Osteoblast (primary cell): ENCODE measurements around the gene CHST11. TPM values are rescaled to one million over a fixed set of nuclear protein-coding genes. Genes with fewer than 3 reads are reported as not detected.

Experiments
- DNase-seq: peaks from one replicate; pipeline ENCODE4 v3.0.0; 2011; ENCODE audit warnings: low spot score, mixed read lengths; ENCODE audit not compliant: insufficient read length; ENCODE audit errors: missing footprints
- H2AFZ ChIP-seq: 2 replicates; pipeline ENCODE4 v1.6.0; 2011; ENCODE audit warnings: mild to moderate bottlenecking, low read length
- H3K27ac ChIP-seq: 2 replicates; pipeline ENCODE4 v1.5.1; 2011; ENCODE audit warnings: mild to moderate bottlenecking, low read depth, low read length, moderate library complexity
- H3K27me3 ChIP-seq: 2 replicates; pipeline ENCODE4 v1.6.0; 2012; ENCODE audit warnings: mild to moderate bottlenecking, control low read depth, inconsistent platforms, low read length, moderate library complexity; ENCODE audit not compliant: insufficient read depth
- H3K36me3 ChIP-seq: 2 replicates; pipeline ENCODE4 v1.5.1; 2011; ENCODE audit warnings: mild to moderate bottlenecking, low read length, control low read depth, moderate library complexity; ENCODE audit not compliant: insufficient read depth
- H3K4me1 ChIP-seq: 2 replicates; pipeline ENCODE4 v1.5.1; 2011; ENCODE audit warnings: mild to moderate bottlenecking, low read length, control low read depth, moderate library complexity; ENCODE audit not compliant: insufficient read depth
- H3K4me2 ChIP-seq: 2 replicates; pipeline ENCODE4 v1.6.0; 2011; ENCODE audit warnings: mild to moderate bottlenecking, low read length; ENCODE audit not compliant: insufficient read depth
- H3K4me3 ChIP-seq: fragments of 200-600 bp; sonication (generic); 3 replicates; pipeline ENCODE4 v1.5.1; 2012; ENCODE audit warnings: mild to moderate bottlenecking, low read length, inconsistent platforms; ENCODE audit not compliant: insufficient read depth
- H3K79me2 ChIP-seq: 2 replicates; pipeline ENCODE4 v1.6.0; 2012; ENCODE audit warnings: mild to moderate bottlenecking, low read length, control low read depth, inconsistent platforms; ENCODE audit not compliant: insufficient read depth
- H3K9me3 ChIP-seq: 2 replicates; pipeline ENCODE4 v1.5.1; 2011; ENCODE audit warnings: low read depth, low read length, control low read depth
- H4K20me1 ChIP-seq: 2 replicates; pipeline ENCODE4 v1.6.0; 2012; ENCODE audit warnings: mild to moderate bottlenecking, low read length, control low read depth; ENCODE audit not compliant: insufficient read depth
- total RNA-seq: library from RNA; depleted of rRNA; stranded (reverse); fragments of >200 nt; gene quantifications from 2 replicates; pipeline ENCODE4 v1.2.3, GENCODE V29; 2012
- TF ChIP-seq, protein P1 (sequence below): IDR thresholded peaks from 2 replicates; pipeline ENCODE4 v1.5.1; 2011; ENCODE audit warnings: mild to moderate bottlenecking, low read depth, low read length, moderate library complexity; ENCODE audit errors: extremely low read depth

CHST11 gene
- total RNA-seq, 1 donor, result 24.6 TPM

DNA sequence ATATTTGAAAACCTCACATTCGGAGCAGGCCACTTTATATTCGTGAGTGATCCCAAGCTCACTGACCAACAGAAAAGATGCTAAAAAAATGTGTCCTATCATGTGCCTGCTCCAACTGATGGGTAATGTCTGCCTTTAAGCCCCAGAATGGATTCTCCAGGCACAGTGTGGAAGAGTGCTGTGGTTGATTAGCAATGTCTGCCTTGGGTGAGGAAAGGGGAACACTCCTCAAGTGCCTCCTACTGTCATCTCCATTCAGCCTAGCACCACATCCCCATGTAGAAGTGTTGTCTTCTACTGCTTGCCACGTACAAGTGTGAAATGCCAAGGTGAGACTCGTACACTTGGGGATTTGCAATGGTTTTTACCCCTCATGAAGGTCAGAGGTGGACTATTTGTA lies 302.0 kb downstream of the CHST11 start:
- Histone ChIP-seq H4K20me1 (peaks cover 23% of the 10 kb centered on the region), H3K4me1 (no peaks in the 10 kb centered on the region), H3K27me3 (no peaks in the 10 kb centered on the region), H3K9me3 (no peaks in the 10 kb centered on the region), H2AFZ (no peak overlapping the region), H3K4me2 (no peak overlapping the region), H3K27ac (no peak overlapping the region), H3K4me3 (no peak overlapping the region), H3K36me3 (peaks cover 10% of the 10 kb centered on the region), H3K79me2 (peaks cover 7% of the 10 kb centered on the region)
- DNase-seq, result no peak
- TF ChIP-seq, protein P1, sequence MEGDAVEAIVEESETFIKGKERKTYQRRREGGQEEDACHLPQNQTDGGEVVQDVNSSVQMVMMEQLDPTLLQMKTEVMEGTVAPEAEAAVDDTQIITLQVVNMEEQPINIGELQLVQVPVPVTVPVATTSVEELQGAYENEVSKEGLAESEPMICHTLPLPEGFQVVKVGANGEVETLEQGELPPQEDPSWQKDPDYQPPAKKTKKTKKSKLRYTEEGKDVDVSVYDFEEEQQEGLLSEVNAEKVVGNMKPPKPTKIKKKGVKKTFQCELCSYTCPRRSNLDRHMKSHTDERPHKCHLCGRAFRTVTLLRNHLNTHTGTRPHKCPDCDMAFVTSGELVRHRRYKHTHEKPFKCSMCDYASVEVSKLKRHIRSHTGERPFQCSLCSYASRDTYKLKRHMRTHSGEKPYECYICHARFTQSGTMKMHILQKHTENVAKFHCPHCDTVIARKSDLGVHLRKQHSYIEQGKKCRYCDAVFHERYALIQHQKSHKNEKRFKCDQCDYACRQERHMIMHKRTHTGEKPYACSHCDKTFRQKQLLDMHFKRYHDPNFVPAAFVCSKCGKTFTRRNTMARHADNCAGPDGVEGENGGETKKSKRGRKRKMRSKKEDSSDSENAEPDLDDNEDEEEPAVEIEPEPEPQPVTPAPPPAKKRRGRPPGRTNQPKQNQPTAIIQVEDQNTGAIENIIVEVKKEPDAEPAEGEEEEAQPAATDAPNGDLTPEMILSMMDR, result no peak

DNA sequence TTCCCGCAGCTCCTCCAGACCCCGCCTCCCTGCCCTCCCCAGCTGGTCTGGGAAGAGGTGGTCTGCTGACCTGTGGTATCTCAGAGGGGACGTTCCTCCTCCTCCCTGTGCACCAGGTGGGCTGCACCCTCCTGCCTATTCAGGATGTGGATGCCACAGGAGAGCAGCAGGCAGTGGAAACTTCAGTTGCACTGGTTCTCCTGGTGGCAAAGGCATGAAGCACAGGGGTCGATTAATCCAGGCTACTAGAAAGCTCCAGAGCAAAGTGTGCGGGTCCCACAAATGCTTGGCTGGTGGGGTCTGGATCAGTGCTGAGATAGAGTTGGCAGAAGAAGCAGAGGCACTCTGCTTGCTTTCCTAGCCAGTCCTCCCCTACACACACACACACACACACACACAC lies 304.3 kb downstream of the CHST11 start:
- no peaks in the 10 kb centered on the region for H3K27me3 ChIP-seq
- H3K4me3 ChIP-seq, result no peak overlapping the region
- TF ChIP-seq, protein P1, result peak; percentile 12
- no peaks in the 10 kb centered on the region for H3K4me1 ChIP-seq
- H3K79me2 ChIP-seq, result no peaks in the 10 kb centered on the region
- H3K27ac ChIP-seq, result no peak overlapping the region
- peaks cover 10% of the 10 kb centered on the region for H3K36me3 ChIP-seq
- no peak overlapping the region for H2AFZ ChIP-seq
- no peak for DNase-seq
- H3K4me2 ChIP-seq, result no peak overlapping the region
- H3K9me3 ChIP-seq, result no peaks in the 10 kb centered on the region
- H4K20me1 ChIP-seq, result peaks cover 11% of the 10 kb centered on the region

DNA sequence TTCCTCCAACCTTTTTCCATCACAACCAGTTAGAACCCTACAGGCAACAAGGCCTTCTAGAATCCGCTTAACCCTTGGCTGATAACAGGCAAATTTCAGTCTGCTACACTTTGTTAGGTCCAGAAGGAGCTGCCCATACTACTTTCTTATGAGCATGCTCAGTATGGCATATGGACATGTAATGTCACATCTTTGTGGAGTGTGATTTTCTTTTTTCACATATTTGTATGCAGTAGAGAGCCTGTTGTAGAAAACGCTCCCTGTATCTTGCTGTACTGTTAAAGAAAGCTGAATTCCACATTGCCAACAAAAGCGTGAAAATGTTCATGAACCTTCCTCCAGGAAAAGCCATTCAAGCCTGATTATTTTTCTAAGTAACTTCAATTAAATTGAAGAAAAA lies 304.9 kb downstream of the CHST11 start:
- no peak overlapping the region for H3K4me3 ChIP-seq
- TF ChIP-seq, protein P1, result no peak
- H3K9me3 ChIP-seq, result no peaks in the 10 kb centered on the region
- no peak for DNase-seq
- H4K20me1 ChIP-seq, result peaks cover 6% of the 10 kb centered on the region
- H3K4me1 ChIP-seq, result no peaks in the 10 kb centered on the region
- H3K27ac ChIP-seq, result no peak overlapping the region
- H3K4me2 ChIP-seq, result no peak overlapping the region
- no peak overlapping the region for H2AFZ ChIP-seq
- H3K36me3 ChIP-seq, result peaks cover 10% of the 10 kb centered on the region
- no peaks in the 10 kb centered on the region for H3K27me3 ChIP-seq
- no peaks in the 10 kb centered on the region for H3K79me2 ChIP-seq

DNA sequence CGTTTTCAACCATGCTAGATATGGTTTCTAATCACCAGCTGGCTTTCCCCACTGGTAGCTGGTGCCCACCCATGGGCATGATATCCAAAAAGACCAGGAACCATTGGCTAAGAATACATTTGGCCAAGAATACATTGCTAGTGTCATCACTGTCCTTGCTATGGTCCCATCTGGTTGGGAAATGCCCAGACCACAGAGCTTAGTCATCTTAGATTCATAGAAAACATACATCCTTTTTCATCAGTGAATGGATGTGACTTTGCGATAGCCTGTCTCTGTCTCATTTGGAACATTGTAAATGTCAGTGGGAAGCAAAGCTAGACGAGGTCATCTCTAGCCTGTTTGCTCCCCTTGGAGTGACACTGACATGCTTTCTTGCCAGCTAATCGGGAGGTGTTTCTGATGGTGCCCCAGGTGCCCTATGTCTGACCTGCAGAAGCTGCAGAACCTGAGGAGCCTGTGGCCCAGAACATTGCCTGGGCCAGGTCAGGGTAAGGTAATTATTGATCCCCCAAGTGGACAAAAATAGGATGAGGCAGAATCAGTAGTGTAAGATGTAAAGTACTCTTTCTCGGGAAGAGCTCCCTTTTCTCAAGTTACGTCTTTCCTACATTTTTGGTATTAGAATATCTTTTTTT lies 306.5 kb downstream of the CHST11 start:
- Histone ChIP-seq H2AFZ (no peak overlapping the region), H3K79me2 (no peaks in the 10 kb centered on the region), H3K4me1 (no peaks in the 10 kb centered on the region), H3K27me3 (no peaks in the 10 kb centered on the region), H3K4me3 (no peak overlapping the region), H3K4me2 (no peak overlapping the region), H3K9me3 (no peaks in the 10 kb centered on the region), H3K27ac (no peak overlapping the region), H3K36me3 (no peaks in the 10 kb centered on the region), H4K20me1 (peaks cover 6% of the 10 kb centered on the region)
- no peak for DNase-seq
- TF ChIP-seq, protein P1, result no peak
